Prostate gland (tissue), 2 donors: Measurements from ENCODE around the gene ARHGEF16.

Source experiments
- POLR2A ChIP-seq: fragments of 450-650 bp; IDR thresholded peaks from one replicate; pipeline ENCODE4 v1.6.1; 2016; ENCODE audit warnings: antibody characterized with exemption, mild to moderate bottlenecking
- POLR2AphosphoS5 ChIP-seq: sonication (generic); formaldehyde crosslinking; IDR thresholded peaks from one replicate; pipeline ENCODE4 v1.6.1; 2017; ENCODE audit warnings: antibody characterized with exemption
- TF ChIP-seq, protein P1 (sequence below), 4 experiments: fragments of 200-600 bp in 2 of 4; fragments of 450-650 bp in 2 of 4; sonication (generic) in 2 of 4; IDR thresholded peaks; 1 replicate in 3 of 4; 2 replicates in 1 of 4; pipeline ENCODE4 v1.5.1; 2016 to 2019; ENCODE audit warnings: antibody characterized with exemption in 4 of 4, mild to moderate bottlenecking in 2 of 4, moderate library complexity in 2 of 4

DNA sequence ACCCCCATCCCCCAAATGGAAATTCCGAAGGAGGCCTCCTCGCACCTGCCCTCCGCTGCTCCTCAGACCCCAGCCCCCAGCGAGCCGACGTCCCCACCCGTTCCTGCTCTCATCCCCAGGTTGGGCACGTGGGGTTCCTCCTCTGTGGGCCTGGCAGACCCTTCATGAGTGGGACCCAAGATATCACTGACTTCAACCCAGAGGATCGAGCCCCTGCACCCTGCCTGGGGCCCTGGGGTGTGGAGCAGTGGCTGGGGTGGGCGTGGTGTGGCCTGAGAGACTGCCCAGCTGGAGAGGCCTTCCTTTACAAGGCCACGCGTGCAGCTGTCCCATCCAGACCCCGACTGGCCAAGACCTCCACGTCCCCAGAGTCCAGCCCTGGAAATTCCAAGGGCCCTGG is 17.6 kb upstream of the ARHGEF16 start:
- TF ChIP-seq, protein P1, sequence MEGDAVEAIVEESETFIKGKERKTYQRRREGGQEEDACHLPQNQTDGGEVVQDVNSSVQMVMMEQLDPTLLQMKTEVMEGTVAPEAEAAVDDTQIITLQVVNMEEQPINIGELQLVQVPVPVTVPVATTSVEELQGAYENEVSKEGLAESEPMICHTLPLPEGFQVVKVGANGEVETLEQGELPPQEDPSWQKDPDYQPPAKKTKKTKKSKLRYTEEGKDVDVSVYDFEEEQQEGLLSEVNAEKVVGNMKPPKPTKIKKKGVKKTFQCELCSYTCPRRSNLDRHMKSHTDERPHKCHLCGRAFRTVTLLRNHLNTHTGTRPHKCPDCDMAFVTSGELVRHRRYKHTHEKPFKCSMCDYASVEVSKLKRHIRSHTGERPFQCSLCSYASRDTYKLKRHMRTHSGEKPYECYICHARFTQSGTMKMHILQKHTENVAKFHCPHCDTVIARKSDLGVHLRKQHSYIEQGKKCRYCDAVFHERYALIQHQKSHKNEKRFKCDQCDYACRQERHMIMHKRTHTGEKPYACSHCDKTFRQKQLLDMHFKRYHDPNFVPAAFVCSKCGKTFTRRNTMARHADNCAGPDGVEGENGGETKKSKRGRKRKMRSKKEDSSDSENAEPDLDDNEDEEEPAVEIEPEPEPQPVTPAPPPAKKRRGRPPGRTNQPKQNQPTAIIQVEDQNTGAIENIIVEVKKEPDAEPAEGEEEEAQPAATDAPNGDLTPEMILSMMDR (IDR thresholded peaks at IDR 0.05), result no peak
- no peak for TF ChIP-seq POLR2AphosphoS5
- no peak for TF ChIP-seq POLR2A
